SW 1271 (cell line): ENCODE data around the gene RAP2C.

ENCODE experiments used
- DNase-seq, 2 experiments: peaks; one replicate each; lab custom pipeline; 2025; lab: John Stamatoyannopoulos, UW

RAP2C gene

GRCh38 chrX:132219343-132219768 is at the start of gene RAP2C:
Gene RAP2C (minus strand): TSS chrX:132219447. CDS start chrX:132217268, 2,179 bp downstream.
- DNase-seq: peak; percentile 0 to 69

GRCh38 chrX:132267392-132267791 is 48.1 kb upstream of the RAP2C start:
- no peak for DNase-seq

GRCh38 chrX:132266583-132267355 is 47.5 kb upstream of the RAP2C start:
- no peak for DNase-seq

GRCh38 chrX:132263127-132263526 is 43.9 kb upstream of the RAP2C start:
- no peak for DNase-seq

- no peak for DNase-seq
Observed at GRCh38 chrX:132258509-132258908, 39.3 kb upstream of the RAP2C start.

- DNase-seq: no peak
Observed at GRCh38 chrX:132257116-132257515, 37.9 kb upstream of the RAP2C start.

- DNase-seq: no peak
Observed at GRCh38 chrX:132236121-132236520, 16.9 kb upstream of the RAP2C start.

GRCh38 chrX:132235488-132235887 is 16.2 kb upstream of the RAP2C start:
- DNase-seq: no peak

GRCh38 chrX:132231587-132231986 is 12.3 kb upstream of the RAP2C start:
- no peak for DNase-seq

- DNase-seq: no peak
Observed at GRCh38 chrX:132227383-132228112, 8.3 kb upstream of the RAP2C start.

- DNase-seq: no peak
Observed at GRCh38 chrX:132226169-132226568, 6.9 kb upstream of the RAP2C start.

GRCh38 chrX:132218100-132218812 is 991 bp downstream of the RAP2C start:
- peak; percentile 53 to 76 for DNase-seq

- DNase-seq: peak; percentile 60 to 76
Observed at GRCh38 chrX:132217203-132218073, 1.8 kb downstream of the RAP2C start.

GRCh38 chrX:132216806-132217202 is 2.4 kb downstream of the RAP2C start:
- no peak for DNase-seq

- DNase-seq: no peak
Observed at GRCh38 chrX:132216283-132216682, 3.0 kb downstream of the RAP2C start.

- DNase-seq: no peak
Observed at GRCh38 chrX:132214518-132214917, 4.7 kb downstream of the RAP2C start.

GRCh38 chrX:132209527-132209926 is 9.7 kb downstream of the RAP2C start:
- DNase-seq: no peak

- no peak for DNase-seq
Observed at GRCh38 chrX:132208422-132208821, 10.8 kb downstream of the RAP2C start.

- DNase-seq: no peak
Observed at GRCh38 chrX:132207996-132208395, 11.3 kb downstream of the RAP2C start.

GRCh38 chrX:132206259-132206658 is 13.0 kb downstream of the RAP2C start:
- no peak for DNase-seq

- no peak for DNase-seq
Observed at GRCh38 chrX:132204629-132205028, 14.6 kb downstream of the RAP2C start.

GRCh38 chrX:132200976-132201375 is 18.3 kb downstream of the RAP2C start:
- no peak for DNase-seq
